ENCODE measurements around the gene HSPA5. TPM values are rescaled to one million over a fixed set of nuclear protein-coding genes. Genes with fewer than 3 reads are reported as not detected.

Gene HSPA5
- total and polyA plus RNA-seq, 10 of the 15 experiments (the other 5 are each of a cell fraction or from before 2014, with no cell fraction given), result 39.8 to 517 (median 105) TPM

DNA sequence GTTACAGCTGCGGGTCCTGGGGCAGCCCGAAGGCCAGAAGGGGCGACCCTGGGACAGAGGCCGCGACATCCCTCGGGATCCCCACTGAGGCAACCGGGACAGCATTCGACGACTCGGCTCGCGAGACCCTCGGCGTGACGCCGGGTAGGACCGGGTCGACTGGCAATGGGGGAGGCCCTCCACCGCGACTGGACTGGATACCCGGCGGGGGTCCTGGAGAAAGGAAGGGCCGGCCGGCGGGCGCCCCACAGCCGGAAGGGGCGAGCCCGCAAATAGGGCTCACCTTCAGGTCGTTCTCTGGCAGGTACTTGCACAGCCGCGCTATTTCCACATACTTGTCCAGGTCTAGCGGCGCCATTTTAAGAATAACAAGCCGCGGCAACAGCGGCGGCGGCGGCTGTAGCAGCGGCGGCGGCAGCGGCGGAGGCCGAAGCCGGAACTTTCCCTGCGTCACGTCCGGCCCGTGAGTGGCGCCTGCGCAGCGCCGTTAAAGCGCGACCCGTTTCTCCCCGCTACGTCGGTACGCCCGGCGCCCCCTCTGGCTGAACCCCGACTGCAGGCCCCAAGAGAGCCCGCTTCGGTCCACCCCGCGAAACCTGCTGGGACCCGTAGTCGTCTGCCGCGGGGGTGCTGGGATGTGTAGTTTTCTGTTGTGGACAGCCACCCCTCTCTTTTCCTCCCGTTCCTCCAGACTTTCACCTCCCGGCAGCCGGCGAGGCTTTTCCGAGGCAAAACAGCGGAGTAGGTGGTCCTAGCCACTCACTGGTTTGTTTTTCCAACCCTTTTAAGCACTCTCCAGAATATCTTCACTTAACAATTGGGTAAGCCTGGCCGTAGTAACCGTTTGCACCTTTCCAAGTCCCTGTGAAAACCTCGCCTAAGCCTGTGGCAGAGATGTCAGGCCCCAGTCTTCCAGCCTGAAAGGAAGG is 51.5 kb downstream of the HSPA5 start, which contains the start of gene PPP6C (continued):
- peak; percentile 98 for TF ChIP-seq IKZF1 (conservative IDR thresholded peaks at IDR 0.05)
- TF ChIP-seq, protein P1, sequence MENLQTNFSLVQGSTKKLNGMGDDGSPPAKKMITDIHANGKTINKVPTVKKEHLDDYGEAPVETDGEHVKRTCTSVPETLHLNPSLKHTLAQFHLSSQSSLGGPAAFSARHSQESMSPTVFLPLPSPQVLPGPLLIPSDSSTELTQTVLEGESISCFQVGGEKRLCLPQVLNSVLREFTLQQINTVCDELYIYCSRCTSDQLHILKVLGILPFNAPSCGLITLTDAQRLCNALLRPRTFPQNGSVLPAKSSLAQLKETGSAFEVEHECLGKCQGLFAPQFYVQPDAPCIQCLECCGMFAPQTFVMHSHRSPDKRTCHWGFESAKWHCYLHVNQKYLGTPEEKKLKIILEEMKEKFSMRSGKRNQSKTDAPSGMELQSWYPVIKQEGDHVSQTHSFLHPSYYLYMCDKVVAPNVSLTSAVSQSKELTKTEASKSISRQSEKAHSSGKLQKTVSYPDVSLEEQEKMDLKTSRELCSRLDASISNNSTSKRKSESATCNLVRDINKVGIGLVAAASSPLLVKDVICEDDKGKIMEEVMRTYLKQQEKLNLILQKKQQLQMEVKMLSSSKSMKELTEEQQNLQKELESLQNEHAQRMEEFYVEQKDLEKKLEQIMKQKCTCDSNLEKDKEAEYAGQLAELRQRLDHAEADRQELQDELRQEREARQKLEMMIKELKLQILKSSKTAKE (IDR thresholded peaks at IDR 0.05; ENCODE audit: low read depth, poor library complexity, severe bottlenecking), result peak; percentile 49
- no peak; the same call in 1 of the 2 replicates for TF ChIP-seq SMAD5 (IDR thresholded peaks at IDR 0.05; ENCODE audit: low read depth)
- no peak for TF ChIP-seq ZBTB11 (CRISPR knock-in tag; IDR thresholded peaks at IDR 0.05)
- peak; percentile 68 to 84 (median 75) for TF ChIP-seq CTCF (IDR thresholded peaks at IDR 0.05 in 2 of 3, conservative IDR thresholded peaks at IDR 0.05 in 1 of 3; ENCODE audit: control insufficient read depth in 2 of 3, extremely low read depth in 1 of 3, insufficient read depth in 1 of 3, low read depth in 3 of 3, low read length in 3 of 3)
- 0 out of 2 replicates have a peak, but pooled peaks have one; percentile 20 for TF ChIP-seq MYB (IDR thresholded peaks at IDR 0.05; ENCODE audit: borderline replicate concordance, low read depth, low read length)
- no peak for TF ChIP-seq NR2C2 (IDR thresholded peaks at IDR 0.05; ENCODE audit: borderline replicate concordance, control insufficient read depth, insufficient read length, low read depth)
- no peak for TF ChIP-seq ZNF622 (IDR thresholded peaks at IDR 0.05)
- TF ChIP-seq CREB1 (IDR thresholded peaks at IDR 0.05; ENCODE audit: low read depth), result peak; percentile 95
- peak; percentile 67; the same call in 1 of the 2 replicates for TF ChIP-seq CHD2 (IDR thresholded peaks at IDR 0.05; ENCODE audit: borderline replicate concordance, low read depth, low read length)
- no peak for TF ChIP-seq PRDM15 (CRISPR knock-in tag; IDR thresholded peaks at IDR 0.05)
- peak; percentile 84 for TF ChIP-seq NRF1 (conservative IDR thresholded peaks at IDR 0.05; ENCODE audit: low read depth, low read length)
- TF ChIP-seq USF2 (IDR thresholded peaks at IDR 0.05; ENCODE audit: borderline replicate concordance, low read depth, low read length), result no peak
- TF ChIP-seq NR2F1 (conservative IDR thresholded peaks at IDR 0.05), result peak; percentile 62
- peak; percentile 81 for TF ChIP-seq RELA (IDR thresholded peaks at IDR 0.05; ENCODE audit: borderline replicate concordance, partially characterized antibody)
- no peak for TF ChIP-seq HDAC2 (IDR thresholded peaks at IDR 0.05)
